ENCODE measurements around the gene AKAP9.
"Not testable (repeated sequence)": the region's sequence is repeated elsewhere in the genome, so short reads cannot be mapped to it uniquely, and the experiment has no call there.

The AKAP9 gene

GRCh38 chr7:91940572-91941341, at the start of gene AKAP9:
Gene AKAP9 (plus strand): TSS chr7:91940862. CDS start chr7:91941100, 238 bp downstream.
- peak; percentile 80 for DNase-seq (ENCODE audit: low spot score)

- DNase-seq (ENCODE audit: low spot score): no peak
Observed at GRCh38 chr7:91892099-91892705, 48.5 kb upstream of the AKAP9 start.

- no peak for DNase-seq (ENCODE audit: low spot score)
Observed at GRCh38 chr7:91892821-91893340, 47.8 kb upstream of the AKAP9 start.

- not testable (repeated sequence) for DNase-seq (ENCODE audit: low spot score)
Observed at GRCh38 chr7:91893699-91894098, 47.0 kb upstream of the AKAP9 start.

- DNase-seq (ENCODE audit: low spot score): no peak
Observed at GRCh38 chr7:91894781-91895480, 45.7 kb upstream of the AKAP9 start.

GRCh38 chr7:91898240-91898992, 42.2 kb upstream of the AKAP9 start:
- DNase-seq (ENCODE audit: low spot score): no peak

- DNase-seq (ENCODE audit: low spot score): no peak
Observed at GRCh38 chr7:91899563-91899962, 41.1 kb upstream of the AKAP9 start.

GRCh38 chr7:91910171-91910570, 30.5 kb upstream of the AKAP9 start:
- no peak for DNase-seq (ENCODE audit: low spot score)

GRCh38 chr7:91911121-91911520, 29.5 kb upstream of the AKAP9 start:
- no peak for DNase-seq (ENCODE audit: low spot score)

- no peak for DNase-seq (ENCODE audit: low spot score)
Observed at GRCh38 chr7:91912494-91912893, 28.2 kb upstream of the AKAP9 start.

- DNase-seq (ENCODE audit: low spot score): no peak
Observed at GRCh38 chr7:91913612-91914011, 27.1 kb upstream of the AKAP9 start.

- no peak for DNase-seq (ENCODE audit: low spot score)
Observed at GRCh38 chr7:91915401-91916050, 25.1 kb upstream of the AKAP9 start.

GRCh38 chr7:91916051-91916440, 24.6 kb upstream of the AKAP9 start:
- DNase-seq (ENCODE audit: low spot score): no peak

GRCh38 chr7:91918356-91918755, 22.3 kb upstream of the AKAP9 start:
- no peak for DNase-seq (ENCODE audit: low spot score)

GRCh38 chr7:91922857-91923256, 17.8 kb upstream of the AKAP9 start:
- DNase-seq (ENCODE audit: low spot score): no peak

GRCh38 chr7:91927912-91928311, 12.8 kb upstream of the AKAP9 start:
- no peak for DNase-seq (ENCODE audit: low spot score)

GRCh38 chr7:91929463-91929862, 11.2 kb upstream of the AKAP9 start:
- no peak for DNase-seq (ENCODE audit: low spot score)

- peak; percentile 31 for DNase-seq (ENCODE audit: low spot score)
Observed at GRCh38 chr7:91940171-91940570, 491 bp upstream of the AKAP9 start.

GRCh38 chr7:91941450-91941849, 788 bp downstream of the AKAP9 start:
- DNase-seq (ENCODE audit: low spot score): peak; percentile 21

GRCh38 chr7:91942312-91942711, 1.6 kb downstream of the AKAP9 start:
- DNase-seq (ENCODE audit: low spot score): no peak

GRCh38 chr7:91944970-91945369, 4.3 kb downstream of the AKAP9 start:
- not testable (repeated sequence) for DNase-seq (ENCODE audit: low spot score)

GRCh38 chr7:91945476-91945875, 4.8 kb downstream of the AKAP9 start:
- DNase-seq (ENCODE audit: low spot score): peak; percentile 53
